HG03159 (cell line): ENCODE data around the gene LAIR1.
"Not testable (repeated sequence)": the region's sequence is repeated elsewhere in the genome, so short reads cannot be mapped to it uniquely, and the experiment has no call there.

Experiments
- ATAC-seq: cut with Tn5 transposase; IDR thresholded peaks from one replicate; pipeline ENCODE4 v1.9.1; 2021; ENCODE audit warnings: mild to moderate bottlenecking, moderate library complexity; ENCODE audit not compliant: unreplicated experiment

The LAIR1 gene

GRCh38 chr19:54345938-54346386, 18.8 kb downstream of the LAIR1 start:
- no peak for ATAC-seq

- ATAC-seq = no peak
Measured at GRCh38 chr19:54343868-54344267, 20.9 kb downstream of the LAIR1 start.

GRCh38 chr19:54341295-54341694, 23.4 kb downstream of the LAIR1 start:
- no peak for ATAC-seq

GRCh38 chr19:54339646-54340358, 24.9 kb downstream of the LAIR1 start:
- ATAC-seq = no peak

- ATAC-seq = no peak
Measured at GRCh38 chr19:54338521-54338920, 26.2 kb downstream of the LAIR1 start.

- ATAC-seq = no peak
Measured at GRCh38 chr19:54337858-54338230, 26.9 kb downstream of the LAIR1 start.

- ATAC-seq = no peak
Measured at GRCh38 chr19:54336893-54337857, 27.6 kb downstream of the LAIR1 start.

- no peak for ATAC-seq
Measured at GRCh38 chr19:54335979-54336892, 28.5 kb downstream of the LAIR1 start.

- no peak for ATAC-seq
Measured at GRCh38 chr19:54335164-54335563, 29.6 kb downstream of the LAIR1 start.

- ATAC-seq = no peak
Measured at GRCh38 chr19:54333586-54334298, 31.0 kb downstream of the LAIR1 start.

- ATAC-seq = no peak
Measured at GRCh38 chr19:54332149-54332548, 32.6 kb downstream of the LAIR1 start.

GRCh38 chr19:54331626-54332025, 33.1 kb downstream of the LAIR1 start:
- no peak for ATAC-seq

GRCh38 chr19:54329476-54330165, 35.1 kb downstream of the LAIR1 start:
- no peak for ATAC-seq

- ATAC-seq = not testable (repeated sequence)
Measured at GRCh38 chr19:54328781-54329180, 36.0 kb downstream of the LAIR1 start.

GRCh38 chr19:54325631-54326030, 39.1 kb downstream of the LAIR1 start:
- no peak for ATAC-seq

- ATAC-seq = no peak
Measured at GRCh38 chr19:54325194-54325621, 39.5 kb downstream of the LAIR1 start.

- no peak for ATAC-seq
Measured at GRCh38 chr19:54324071-54324470, 40.7 kb downstream of the LAIR1 start.

GRCh38 chr19:54322934-54323333, 41.8 kb downstream of the LAIR1 start:
- ATAC-seq = not testable (repeated sequence)

GRCh38 chr19:54322295-54322694, 42.4 kb downstream of the LAIR1 start:
- not testable (repeated sequence) for ATAC-seq
